Globus pallidus (tissue), 1 donor: ENCODE measurements around the gene AMACR.

Experiments
- DNase-seq: peaks from one replicate; pipeline ENCODE4 v3.0.0-alpha.2; 2015; ENCODE audit warnings: low spot score

The AMACR gene

DNA sequence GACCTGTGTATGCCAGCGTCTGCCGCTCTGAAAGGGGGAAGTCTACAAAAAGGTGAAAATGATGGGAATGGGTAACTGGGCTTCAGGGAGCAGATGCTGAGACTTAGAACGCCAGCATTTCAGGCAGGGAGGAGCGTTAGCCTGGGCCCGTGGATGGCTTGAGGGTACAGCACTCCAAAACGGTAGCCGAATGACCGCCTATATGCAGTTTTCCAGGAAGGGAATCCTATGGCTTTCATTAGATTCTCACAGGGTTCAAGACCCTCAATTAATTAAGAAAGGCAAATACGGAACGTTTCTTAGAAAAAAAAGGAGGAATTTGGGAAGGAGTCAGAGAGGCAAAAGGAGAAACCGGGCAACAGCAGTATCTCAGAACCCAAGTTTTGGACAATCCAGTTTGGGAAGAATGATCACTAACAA is 639 bp downstream of the AMACR start:
- peak; percentile 34 for DNase-seq

DNA sequence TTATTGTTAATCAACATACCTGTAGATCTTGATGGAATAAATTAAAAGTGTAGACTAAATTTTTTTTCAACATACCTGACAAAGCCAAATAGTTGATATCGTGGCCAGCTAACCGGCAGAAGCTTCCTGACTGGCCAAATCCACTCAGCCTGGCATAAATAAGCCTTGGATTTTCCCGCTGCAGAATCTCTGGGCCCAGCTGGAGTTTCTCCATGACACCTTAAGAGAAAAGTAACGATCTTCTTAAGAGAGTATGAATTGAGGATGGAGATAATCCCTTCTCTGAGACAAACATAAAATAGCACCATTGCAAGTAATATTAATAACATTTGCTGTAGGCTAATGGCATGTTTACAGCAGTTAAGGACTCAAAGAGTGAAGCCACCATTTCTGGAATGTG is 2.2 kb downstream of the AMACR start:
- DNase-seq: no peak

DNA sequence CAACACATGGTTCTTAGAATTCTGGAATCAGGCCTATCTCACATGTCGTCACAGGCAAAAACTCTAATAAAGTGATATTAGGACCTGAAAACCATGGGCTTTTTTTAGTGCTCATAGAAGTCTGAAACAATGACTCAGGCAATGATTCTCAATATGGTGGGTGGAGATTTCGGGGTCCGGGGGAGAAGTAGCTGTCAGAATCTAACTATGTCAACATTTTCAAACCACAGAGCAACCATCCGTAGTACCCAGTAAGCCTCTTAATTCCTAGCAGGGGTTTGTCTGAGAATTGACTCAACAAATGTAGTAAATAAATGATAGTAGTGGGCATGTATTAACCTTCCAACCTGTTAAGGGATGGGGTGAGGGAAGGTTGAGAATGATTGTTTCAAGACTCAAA is 2.6 kb downstream of the AMACR start:
- DNase-seq: no peak

DNA sequence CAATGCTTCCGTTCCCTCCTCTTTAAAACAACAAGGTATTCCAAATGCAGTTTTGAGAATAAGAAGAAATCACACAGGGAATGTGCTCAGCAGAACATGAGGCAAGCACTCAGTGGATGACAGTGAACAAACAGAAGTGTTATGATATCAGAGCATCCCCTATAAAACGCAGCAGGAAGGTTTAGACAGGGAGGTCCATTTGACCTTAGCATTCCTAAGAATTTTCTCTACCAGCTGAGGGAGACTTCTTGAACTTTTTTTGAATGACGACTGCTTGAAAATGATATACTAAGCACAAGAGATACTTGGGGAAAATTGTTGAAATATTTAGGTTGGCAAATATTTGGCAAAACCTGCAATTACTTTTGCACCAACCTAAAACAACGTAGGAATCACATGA is 3.9 kb downstream of the AMACR start:
- no peak for DNase-seq

DNA sequence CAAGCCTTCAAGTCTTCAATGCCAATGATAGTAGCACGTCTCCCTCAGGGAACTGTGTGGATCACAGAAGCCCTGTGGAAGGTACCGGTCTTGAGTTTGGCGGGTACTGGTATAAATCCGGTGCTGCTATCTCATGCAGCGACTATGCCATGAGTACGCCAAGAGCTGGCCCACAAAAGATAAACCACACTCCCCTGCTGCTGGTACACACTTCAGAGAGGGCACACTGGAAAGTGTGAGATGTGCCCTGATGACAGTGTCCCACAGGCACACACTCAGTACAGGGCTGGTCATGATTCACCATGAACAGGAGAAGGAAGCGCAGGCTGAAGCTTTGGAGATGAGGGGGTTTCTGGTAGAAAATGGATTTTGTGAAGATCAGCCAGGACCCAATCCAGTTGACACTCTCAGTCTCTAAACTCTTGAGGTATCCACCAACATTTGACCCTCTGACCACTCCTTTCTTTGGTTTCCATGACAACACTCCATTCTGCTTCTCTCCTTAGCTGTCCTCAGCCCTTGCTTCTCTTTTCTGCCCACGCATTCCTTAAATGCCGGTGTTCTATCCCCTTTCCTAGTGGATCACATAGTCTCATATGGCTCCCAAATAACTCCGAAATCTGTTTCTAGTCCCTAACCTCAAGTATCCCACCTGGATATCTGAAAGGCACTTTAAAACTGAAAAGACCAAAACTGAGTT is 5.1 kb downstream of the AMACR start:
- DNase-seq: no peak

DNA sequence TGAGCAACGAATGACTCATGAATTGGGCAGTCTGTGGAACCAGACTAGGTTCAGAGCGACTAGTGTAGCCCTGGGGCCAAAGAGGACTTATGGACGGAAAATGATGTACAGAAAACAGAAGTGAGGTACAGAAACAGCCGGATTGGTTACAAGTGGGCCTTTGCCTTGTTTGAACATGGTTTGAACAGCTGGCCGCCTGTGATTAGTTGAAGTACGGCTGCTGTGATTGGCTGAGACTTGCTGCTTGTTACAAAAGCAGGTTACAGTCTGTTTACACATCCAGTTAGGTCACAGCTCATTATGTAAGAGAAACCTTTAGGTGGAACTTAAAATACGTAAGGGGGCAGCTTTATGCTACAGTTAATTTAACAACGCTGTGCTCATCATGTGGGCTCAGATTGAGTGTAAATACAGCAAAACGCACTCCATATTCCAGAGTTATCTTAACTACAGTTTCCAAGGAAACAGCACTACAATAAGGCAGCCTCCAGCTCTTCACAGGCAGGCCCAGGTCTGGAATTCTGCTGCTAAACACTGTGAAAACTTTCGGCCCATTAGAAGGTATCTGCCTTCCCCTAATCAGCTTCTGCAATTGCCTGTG is 6.5 kb downstream of the AMACR start:
- DNase-seq: no peak

DNA sequence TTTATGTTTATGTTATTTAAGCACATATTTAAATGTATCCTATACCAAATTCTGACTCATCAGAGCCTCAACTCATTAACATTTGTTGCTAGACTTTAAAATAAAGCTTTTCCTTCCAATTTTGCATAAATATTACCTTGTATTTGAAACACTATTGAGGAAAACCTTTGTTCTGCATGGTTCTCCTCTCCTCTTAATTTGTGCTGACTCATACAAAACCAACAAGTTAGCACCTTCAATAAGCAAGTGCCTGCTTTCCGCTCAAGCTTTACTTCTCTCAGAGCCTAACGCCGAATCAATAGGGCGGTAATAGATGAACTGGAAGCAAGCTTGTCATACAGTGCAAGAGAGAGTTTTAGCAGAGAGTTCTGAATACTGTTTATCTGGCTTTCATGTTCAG is 7.9 kb downstream of the AMACR start:
- no peak for DNase-seq

DNA sequence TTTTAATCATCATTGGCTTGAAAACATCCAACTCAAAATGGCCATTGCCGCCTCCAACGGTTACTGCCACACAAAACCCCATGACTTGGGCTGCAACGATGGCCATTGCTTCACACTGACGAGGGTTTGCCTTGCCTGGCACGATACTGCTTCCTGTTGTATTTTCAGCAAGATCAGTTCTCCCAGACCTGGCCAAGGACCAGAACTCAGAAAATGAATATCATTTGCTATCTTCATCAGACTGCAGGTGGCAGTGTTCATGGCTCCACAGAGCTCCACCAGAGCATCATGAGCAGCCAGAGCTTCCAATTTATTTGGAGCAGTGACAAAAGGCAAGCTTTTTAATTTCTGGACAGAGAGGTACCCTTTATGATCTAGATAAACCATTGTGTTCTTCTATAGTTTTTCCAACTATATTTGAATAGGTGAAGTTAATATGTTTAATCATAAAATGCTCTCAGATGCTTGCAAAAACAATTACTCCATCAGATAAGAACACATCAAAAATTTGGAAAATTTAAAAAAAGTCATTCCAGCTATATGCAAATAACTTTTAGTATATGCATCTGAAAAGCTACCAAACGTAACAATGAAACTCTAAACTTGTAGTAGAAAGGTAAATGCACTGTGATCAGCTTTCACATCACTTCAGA is 10.4 kb downstream of the AMACR start:
- DNase-seq: peak; percentile 76

DNA sequence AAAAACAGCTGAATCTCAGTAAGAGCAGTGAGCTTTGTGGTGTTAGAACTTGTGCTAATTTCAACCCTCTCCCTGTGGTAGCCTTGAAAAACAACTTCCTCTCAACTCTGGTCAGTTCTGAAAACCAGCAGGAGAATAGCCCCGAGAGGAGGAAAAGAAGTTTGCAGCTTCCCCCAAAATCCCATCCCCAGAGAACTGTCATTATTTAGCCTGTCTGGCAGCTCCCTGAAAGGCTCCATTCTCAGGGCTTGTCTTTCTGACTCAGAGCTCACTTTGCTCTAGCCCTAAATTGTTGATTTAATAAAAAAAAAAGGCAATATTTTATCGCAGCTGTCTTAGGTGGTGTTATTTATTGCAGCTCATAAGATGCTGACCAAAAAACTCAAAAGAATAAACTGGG is 12.0 kb downstream of the AMACR start:
- no peak for DNase-seq

DNA sequence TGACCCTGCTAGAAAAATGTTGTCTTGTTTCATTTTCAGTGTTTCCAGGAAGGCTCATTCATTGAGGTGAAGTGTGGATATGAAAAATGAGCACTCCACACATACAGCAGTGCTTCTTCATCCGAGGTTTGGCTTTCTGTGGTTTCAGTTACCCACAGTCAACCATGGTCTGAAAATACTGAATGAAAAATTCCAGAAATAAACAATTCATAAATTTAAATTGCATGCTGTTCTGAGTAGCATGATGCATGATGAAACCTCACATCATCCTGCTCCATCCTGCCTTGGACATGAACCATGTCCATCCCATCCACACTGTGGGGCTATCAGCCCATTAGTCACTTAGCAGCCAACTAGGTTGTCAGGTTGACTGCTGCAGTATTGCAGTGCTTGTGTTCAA is 13.0 kb downstream of the AMACR start:
- no peak for DNase-seq

DNA sequence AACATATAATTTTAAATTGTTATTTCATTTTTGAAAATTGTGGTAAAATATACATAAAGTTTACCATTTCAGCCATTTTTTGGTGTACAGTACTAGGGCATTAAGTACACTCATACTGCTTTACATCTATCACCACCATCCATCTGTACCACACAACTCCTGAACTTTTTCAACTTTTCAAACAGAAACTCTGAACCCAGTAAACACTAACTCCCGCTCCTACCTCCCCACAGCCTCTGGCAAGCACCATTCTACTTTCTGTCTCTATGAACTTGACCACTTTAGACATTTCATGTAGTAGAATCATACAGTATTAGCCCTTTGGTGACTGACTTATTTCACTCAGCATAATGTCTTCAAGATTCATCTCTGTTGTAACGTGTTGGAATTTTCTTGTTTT is 15.0 kb downstream of the AMACR start:
- DNase-seq: no peak

DNA sequence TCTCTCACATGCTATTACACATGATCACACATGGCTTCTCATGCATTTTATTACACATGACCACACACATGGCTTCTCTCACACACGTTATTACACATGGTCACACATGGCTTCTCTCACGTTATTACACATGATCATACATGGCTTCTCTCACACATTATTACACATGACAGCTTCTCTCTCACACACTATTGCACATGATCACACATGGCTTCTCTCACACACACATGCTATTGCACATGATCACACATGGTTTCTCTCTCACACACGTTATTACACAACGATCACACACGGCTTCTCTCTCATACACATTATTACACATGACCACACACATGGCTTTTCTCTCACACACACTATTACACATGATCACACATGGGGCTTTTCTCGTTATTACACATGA is 22.4 kb downstream of the AMACR start:
- no peak for DNase-seq

DNA sequence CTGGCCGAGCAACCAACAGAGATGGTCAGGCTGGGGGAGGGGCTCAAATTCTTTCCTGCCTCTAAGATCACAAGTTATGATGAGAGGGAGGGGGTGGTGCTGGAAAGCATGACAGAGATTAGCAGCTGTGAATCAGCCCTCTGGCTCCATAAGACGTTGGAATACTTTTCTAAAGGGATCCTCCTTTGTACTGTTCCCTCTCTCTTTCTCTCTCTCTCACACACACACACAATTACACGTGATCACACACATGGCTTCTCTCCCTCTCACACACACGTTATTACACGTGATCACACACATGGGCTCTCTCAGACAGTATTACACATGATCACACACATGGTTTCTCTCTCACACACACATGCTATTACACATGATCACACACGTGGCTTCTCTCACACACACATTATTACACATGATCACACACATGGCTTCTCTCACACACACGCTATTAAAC is 23.2 kb downstream of the AMACR start, which contains the start of gene SLC45A2:
Gene SLC45A2 (minus strand): TSS at position 23 of the 454 bp plus-strand sequence. CDS start 110 bp downstream, outside the sequence.
- no peak for DNase-seq

DNA sequence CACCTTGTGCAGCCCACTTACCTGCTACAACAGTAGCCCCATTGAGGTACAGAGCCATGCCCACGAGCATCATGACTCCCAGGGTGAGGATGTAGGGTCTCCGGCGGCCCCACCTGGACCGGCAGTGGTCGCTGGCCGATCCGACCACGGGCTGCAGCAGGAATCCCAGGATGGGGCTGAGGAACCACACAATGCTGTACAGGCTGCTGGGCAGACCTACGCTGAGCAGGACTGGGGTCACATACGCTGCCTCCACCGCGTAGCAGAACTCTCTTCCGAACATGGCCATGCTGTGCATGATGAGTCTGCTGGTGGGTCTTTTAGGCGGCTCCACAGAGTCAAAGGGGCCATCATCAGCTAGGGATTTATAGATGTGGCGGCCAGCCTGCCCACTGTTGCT is 23.7 kb downstream of the AMACR start:
- DNase-seq: no peak

DNA sequence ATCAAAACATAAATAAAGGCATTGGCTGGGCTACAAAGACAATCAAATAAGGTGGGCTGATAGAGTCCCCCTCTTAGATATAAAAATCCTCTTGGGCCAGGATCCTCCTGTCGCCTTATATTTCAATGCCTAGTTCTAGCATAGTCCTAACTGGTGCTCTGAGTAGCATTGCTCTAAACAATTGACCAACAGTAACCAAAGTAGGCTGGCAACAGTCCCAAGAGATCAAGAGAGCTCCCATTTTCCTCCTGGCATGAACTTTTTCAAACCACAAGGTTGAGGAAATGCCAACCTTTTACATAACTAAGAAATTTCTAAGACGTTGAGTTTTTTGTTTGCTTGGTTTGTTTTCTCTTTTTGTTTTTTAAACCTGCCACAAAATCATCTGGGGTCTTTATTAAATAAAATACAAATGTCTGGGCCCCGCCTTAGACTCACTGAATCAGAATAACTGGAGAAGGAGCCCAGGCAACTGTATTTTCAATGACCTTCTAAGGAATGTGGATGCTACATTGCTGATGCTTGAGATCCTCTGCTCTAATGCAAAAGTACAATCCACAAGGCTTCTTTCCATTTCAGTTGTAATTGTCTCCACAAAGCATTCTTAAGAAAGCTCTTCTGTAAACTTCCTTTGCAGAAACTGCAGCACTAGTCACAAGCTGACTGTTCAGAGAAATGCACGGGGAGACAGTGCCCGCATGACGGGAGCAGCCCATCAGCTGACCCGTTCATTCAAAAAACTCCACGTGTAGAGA is 26.3 kb downstream of the AMACR start:
- no peak for DNase-seq

DNA sequence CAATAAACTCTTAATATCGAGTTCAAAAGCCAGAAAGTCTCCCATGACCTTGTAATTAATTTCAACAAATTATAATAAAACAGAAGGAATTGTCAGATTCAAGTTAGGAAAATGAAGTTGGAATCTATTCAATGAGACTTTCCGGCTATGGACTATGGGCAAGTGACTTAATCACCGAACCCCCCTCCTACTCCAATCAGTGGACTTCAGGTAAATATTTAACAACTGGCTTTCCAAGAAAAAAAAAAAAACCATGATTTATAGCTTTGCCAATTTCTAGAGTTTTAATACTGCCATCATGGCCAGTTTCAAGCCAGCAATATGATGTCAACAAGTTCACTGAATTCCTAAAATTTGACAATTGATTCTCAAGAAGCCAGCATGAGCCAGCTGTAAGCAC is 27.8 kb downstream of the AMACR start:
- DNase-seq: no peak

DNA sequence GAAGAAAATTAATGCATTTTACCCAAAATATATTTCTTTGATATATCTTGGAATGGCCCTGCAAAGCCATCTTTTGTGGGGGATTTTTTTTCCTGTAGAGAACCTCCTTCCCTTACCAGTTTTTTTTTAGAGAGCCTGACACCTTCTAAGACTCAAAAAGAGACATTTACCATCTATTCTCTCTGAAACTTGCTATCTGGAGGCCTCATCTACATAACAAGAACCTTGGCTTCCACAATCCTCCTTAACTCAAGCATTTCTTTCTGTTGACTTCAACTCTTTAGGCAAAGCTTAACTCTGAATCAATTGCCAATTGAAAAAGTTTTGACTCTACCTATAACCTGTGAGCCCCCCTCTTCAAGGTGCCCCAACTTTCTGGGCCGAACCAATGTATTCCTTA is 29.5 kb downstream of the AMACR start:
- DNase-seq: no peak

DNA sequence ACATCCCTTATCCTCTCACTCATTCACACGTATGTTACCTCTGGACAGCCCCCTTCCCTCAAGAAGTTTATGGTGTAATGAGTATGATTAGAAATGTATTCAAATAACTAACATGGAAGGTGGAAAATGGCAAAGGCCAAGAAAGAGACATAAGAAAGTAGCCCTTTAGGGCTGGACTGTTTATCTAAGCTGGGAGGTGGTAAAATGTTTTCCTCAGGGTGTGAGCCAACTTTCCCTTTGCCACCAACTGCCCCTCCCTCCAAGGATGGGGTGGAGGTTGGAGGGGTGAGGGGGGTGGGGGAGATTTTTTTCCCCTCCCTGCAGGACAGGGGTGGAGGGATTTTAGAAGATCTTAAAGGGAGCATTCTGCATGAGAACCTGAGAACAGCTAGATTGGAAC is 31.5 kb downstream of the AMACR start:
- no peak for DNase-seq

DNA sequence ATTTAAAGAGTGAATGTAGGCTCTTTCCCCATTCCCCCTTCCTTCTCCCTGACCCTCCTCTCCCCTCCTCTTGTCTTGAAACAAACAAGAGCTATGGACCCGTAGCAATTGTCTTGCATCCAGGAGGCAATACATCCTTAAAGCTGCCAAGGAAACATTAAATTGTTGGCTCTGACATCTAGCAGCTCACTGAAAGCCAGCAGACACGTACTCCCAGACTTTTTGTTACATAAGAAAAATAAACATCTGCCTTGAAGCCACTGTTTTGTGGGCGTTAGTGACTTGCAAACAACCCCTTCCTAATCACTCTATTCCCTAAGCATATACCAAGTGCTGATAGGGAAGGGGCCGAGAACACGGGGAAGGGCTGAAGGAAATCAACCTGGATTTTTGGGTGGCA is 32.0 kb downstream of the AMACR start:
- no peak for DNase-seq

DNA sequence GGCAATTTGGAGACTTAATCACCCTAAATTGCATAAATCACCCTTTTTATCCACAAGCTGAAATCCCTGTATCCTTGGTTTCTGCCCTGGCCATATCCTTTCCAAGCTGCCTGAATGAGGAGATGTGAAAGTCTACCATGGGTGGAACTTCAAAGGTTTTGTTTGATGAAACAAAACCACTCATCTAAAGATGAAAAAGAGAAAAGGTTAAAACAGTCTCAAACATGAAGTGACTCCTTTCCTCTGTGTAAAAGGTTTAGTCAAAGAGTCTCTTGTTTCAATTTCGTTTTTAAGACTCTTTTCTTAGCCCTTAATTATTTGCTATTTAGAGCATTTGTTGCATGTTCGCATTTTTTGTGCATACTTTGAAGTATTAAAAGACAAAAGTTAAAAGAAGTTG is 34.6 kb downstream of the AMACR start:
- DNase-seq: no peak

DNA sequence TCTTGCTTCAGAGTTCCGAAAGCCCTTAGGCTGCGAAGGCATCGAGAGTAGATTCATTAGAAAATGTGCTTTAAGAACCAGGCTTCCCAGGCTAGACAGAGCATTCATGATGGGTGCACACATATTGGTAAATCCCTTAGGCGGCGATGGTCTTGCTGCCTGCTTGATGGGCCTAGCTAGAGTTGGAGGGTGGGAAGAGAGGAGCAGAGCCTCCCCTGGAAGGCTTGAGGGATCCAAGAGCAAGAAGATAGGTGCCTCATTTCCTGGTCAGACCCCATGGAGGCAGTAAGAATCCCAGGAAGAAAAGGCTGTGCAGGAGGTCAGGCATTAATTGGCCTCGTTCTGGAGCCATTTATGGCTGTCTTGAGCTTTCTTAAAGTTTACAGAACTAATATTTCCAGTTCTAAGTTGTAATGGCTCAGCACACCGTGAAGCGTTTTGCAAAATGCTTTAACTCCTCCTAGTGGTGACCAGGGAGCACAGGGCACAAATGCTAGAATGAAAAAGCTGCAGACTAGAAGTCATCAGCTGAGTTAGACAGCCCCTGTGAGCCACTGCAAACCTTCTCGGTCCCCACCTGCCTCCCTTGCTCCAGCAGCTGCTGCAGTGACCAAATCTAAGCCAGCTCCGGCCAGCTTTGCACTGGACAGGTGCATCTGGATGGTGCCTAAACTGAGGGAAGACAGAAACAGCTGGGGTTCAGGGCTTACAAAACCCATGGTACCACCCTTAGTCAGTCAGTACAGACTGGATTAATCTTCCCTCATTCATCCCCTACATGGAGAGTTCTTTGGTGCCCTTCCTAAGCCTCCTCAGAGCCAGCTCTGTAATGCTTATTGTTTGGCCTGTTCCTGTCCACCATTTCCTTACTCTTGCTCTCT is 38.0 kb downstream of the AMACR start:
- DNase-seq: peak; percentile 13
